H7 (cell line): ENCODE results near the gene NFYB. TPM values are rescaled to one million over a fixed set of nuclear protein-coding genes. Genes with fewer than 3 reads are reported as not detected.
"Not testable (repeated sequence)": the region's sequence is repeated elsewhere in the genome, so short reads cannot be mapped to it uniquely, and the experiment has no call there.

Experiments used
- DNase-seq: peaks from one replicate; pipeline ENCODE4 v3.0.0; 2012
- H3K27me3 ChIP-seq: 2 replicates; pipeline ENCODE4 v1.6.0; 2011; ENCODE audit warnings: mild to moderate bottlenecking, low read length; ENCODE audit not compliant: control insufficient read depth, insufficient read depth
- H3K36me3 ChIP-seq: replicated peaks from 2 replicates; pipeline ENCODE4 v1.5.1; 2011; ENCODE audit warnings: low read length; ENCODE audit not compliant: control insufficient read depth, insufficient read depth
- H3K4me3 ChIP-seq: 2 replicates; pipeline ENCODE4 v1.5.1; 2011; ENCODE audit warnings: low read depth, mild to moderate bottlenecking, control low read depth, low read length, moderate library complexity; ENCODE audit not compliant: insufficient read depth
- total RNA-seq: library from RNA; depleted of rRNA; stranded (reverse); fragments of >200 nt; shearing (Covaris generic); gene quantifications from 2 replicates; pipeline ENCODE4 v1.2.3, GENCODE V29; 2014

Gene NFYB
- total RNA-seq, 1 experiment from 2014 or later: 22.5 TPM

GRCh38 chr12:104114834-104115586 is 23.0 kb downstream of the NFYB start:
- not testable (repeated sequence) for H3K4me3 ChIP-seq, H3K27me3 ChIP-seq, H3K36me3 ChIP-seq, DNase-seq

- Histone ChIP-seq H3K27me3 (no peaks in the 10 kb centered on the region), H3K36me3 (no peaks in the 10 kb centered on the region), H3K4me3 (no peak overlapping the region)
- DNase-seq: no peak
Measured at GRCh38 chr12:104109446-104110271, 28.4 kb downstream of the NFYB start.

GRCh38 chr12:104108755-104109445 is 29.1 kb downstream of the NFYB start:
- H3K36me3 ChIP-seq: no peaks in the 10 kb centered on the region
- no peak overlapping the region for H3K4me3 ChIP-seq
- DNase-seq: peak; percentile 54
- no peaks in the 10 kb centered on the region for H3K27me3 ChIP-seq

- H3K36me3 ChIP-seq: no peaks in the 10 kb centered on the region
- H3K27me3 ChIP-seq: no peaks in the 10 kb centered on the region
- no peak for DNase-seq
- no peak overlapping the region for H3K4me3 ChIP-seq
Measured at GRCh38 chr12:104106965-104107364, 31.0 kb downstream of the NFYB start.

- Histone ChIP-seq H3K4me3 (no peak overlapping the region), H3K27me3 (no peaks in the 10 kb centered on the region), H3K36me3 (no peaks in the 10 kb centered on the region)
- DNase-seq: no peak
Measured at GRCh38 chr12:104105461-104105860, 32.5 kb downstream of the NFYB start.

GRCh38 chr12:104097954-104098353 is 40.1 kb downstream of the NFYB start:
- no peak for DNase-seq
- H3K4me3 ChIP-seq: no peak overlapping the region
- H3K27me3 ChIP-seq: no peaks in the 10 kb centered on the region
- no peaks in the 10 kb centered on the region for H3K36me3 ChIP-seq

- Histone ChIP-seq H3K36me3 (no peaks in the 10 kb centered on the region), H3K4me3 (no peak overlapping the region), H3K27me3 (no peaks in the 10 kb centered on the region)
- DNase-seq: no peak
Measured at GRCh38 chr12:104095289-104095688, 42.7 kb downstream of the NFYB start.

- Histone ChIP-seq H3K36me3 (no peaks in the 10 kb centered on the region), H3K4me3 (no peak overlapping the region), H3K27me3 (no peaks in the 10 kb centered on the region)
- DNase-seq: no peak
Measured at GRCh38 chr12:104094284-104094683, 43.7 kb downstream of the NFYB start.

- H3K36me3 ChIP-seq: no peaks in the 10 kb centered on the region
- no peak overlapping the region for H3K4me3 ChIP-seq
- DNase-seq: no peak
- H3K27me3 ChIP-seq: no peaks in the 10 kb centered on the region
Measured at GRCh38 chr12:104091136-104091535, 46.9 kb downstream of the NFYB start.

GRCh38 chr12:104090685-104091084 is 47.3 kb downstream of the NFYB start:
- DNase-seq: no peak
- Histone ChIP-seq H3K4me3 (no peak overlapping the region), H3K27me3 (no peaks in the 10 kb centered on the region), H3K36me3 (no peaks in the 10 kb centered on the region)

GRCh38 chr12:104083769-104084475 is 54.1 kb downstream of the NFYB start:
- H3K4me3 ChIP-seq: no peak overlapping the region
- H3K36me3 ChIP-seq: no peaks in the 10 kb centered on the region
- H3K27me3 ChIP-seq: no peaks in the 10 kb centered on the region
- no peak for DNase-seq

- no peak for DNase-seq
- Histone ChIP-seq H3K27me3 (no peaks in the 10 kb centered on the region), H3K4me3 (no peak overlapping the region), H3K36me3 (no peaks in the 10 kb centered on the region)
Measured at GRCh38 chr12:104080764-104081163, 57.2 kb downstream of the NFYB start.

GRCh38 chr12:104079024-104079423 is 59.0 kb downstream of the NFYB start:
- H3K27me3 ChIP-seq: no peaks in the 10 kb centered on the region
- no peak for DNase-seq

GRCh38 chr12:104073699-104074098 is 64.3 kb downstream of the NFYB start:
- H3K36me3 ChIP-seq: no peaks in the 10 kb centered on the region
- no peak overlapping the region for H3K4me3 ChIP-seq
- H3K27me3 ChIP-seq: no peaks in the 10 kb centered on the region
- DNase-seq: no peak

More at GRCh38 chr12:104079024-104079423, 59.0 kb downstream of the NFYB start:
- H3K36me3 ChIP-seq: no peaks in the 10 kb centered on the region
- no peak overlapping the region for H3K4me3 ChIP-seq
